C4-2B (cell line): ENCODE measurements around the gene EID2.

ENCODE experiments used
- CTCF ChIP-seq: fragments of 450-650 bp; conservative IDR thresholded peaks from 2 replicates; pipeline ENCODE4 v1.5.1; 2017; ENCODE audit warnings: mild to moderate bottlenecking
- ZFX ChIP-seq: fragments of 450-650 bp; IDR thresholded peaks from 2 replicates; pipeline ENCODE4 v1.6.1; 2017

GRCh38 chr19:39550197-39550596 is 10.2 kb upstream of the EID2 start:
- TF ChIP-seq CTCF (no peak), ZFX (no peak)
